Natural killer cell (primary cell): ENCODE measurements around the gene ACSM2A. TPM values are rescaled to one million over a fixed set of nuclear protein-coding genes. Genes with fewer than 3 reads are reported as not detected.
"Not testable (repeated sequence)": the region's sequence is repeated elsewhere in the genome, so short reads cannot be mapped to it uniquely, and the experiment has no call there.

Experiments used
- ATAC-seq, 3 donors: fragments of 150-1000 bp in 2 of 3; fragments of 200-7000 bp in 1 of 3; cut with Tn5 transposase; 1 replicate in 1 of 3; 2 replicates in 2 of 3; pipeline ENCODE4 v1.10.0; 2021; ENCODE audit warnings: mild to moderate bottlenecking in 2 of 3, moderate library complexity in 2 of 3
- DNase-seq, 2 donors: peaks; one replicate each; pipeline versions ENCODE4 v3.0.0 to v3.0.0-alpha.2; 2013 to 2021; ENCODE audit warnings: mixed read lengths in 1 of 2
- H3K27ac ChIP-seq: one replicate; pipeline ENCODE4 v1.5.1; 2013; ENCODE audit warnings: mild to moderate bottlenecking, low read length
- H3K27me3 ChIP-seq: one replicate; pipeline ENCODE4 v1.6.1; 2013; ENCODE audit warnings: low read length; ENCODE audit not compliant: control insufficient read depth, insufficient read depth
- H3K36me3 ChIP-seq: one replicate; pipeline ENCODE4 v1.6.1; 2013; ENCODE audit warnings: low read length; ENCODE audit not compliant: control insufficient read depth, insufficient read depth
- H3K4me1 ChIP-seq: one replicate; pipeline ENCODE4 v1.6.1; 2013; ENCODE audit warnings: low read length; ENCODE audit not compliant: control insufficient read depth, insufficient read depth
- H3K4me3 ChIP-seq: one replicate; pipeline ENCODE4 v1.5.1; 2013; ENCODE audit warnings: low read length
- H3K9me3 ChIP-seq: one replicate; pipeline ENCODE4 v1.6.1; 2013; ENCODE audit warnings: low read length; ENCODE audit not compliant: control insufficient read depth, insufficient read depth
- H3K27ac Mint-ChIP-seq, 2 donors: one replicate each; pipeline ENCODE4 v1.8.0; 2022; ENCODE audit warnings: mild to moderate bottlenecking in 2 of 2, mixed read lengths in 2 of 2, moderate library complexity in 1 of 2
- H3K27me3 Mint-ChIP-seq, 2 donors: one replicate each; pipeline ENCODE4 v1.8.0; 2022; ENCODE audit warnings: low read depth in 2 of 2, mixed read lengths in 2 of 2
- H3K36me3 Mint-ChIP-seq: one replicate; pipeline ENCODE4 v1.8.0; 2022; ENCODE audit warnings: mixed read lengths
- H3K4me1 Mint-ChIP-seq, 2 donors: one replicate each; pipeline ENCODE4 v1.8.0; 2022; ENCODE audit warnings: mixed read lengths in 2 of 2
- H3K4me3 Mint-ChIP-seq: one replicate; pipeline ENCODE4 v1.8.0; 2022; ENCODE audit warnings: mild to moderate bottlenecking, moderate library complexity, mixed read lengths
- H3K9me3 Mint-ChIP-seq, 2 donors: one replicate each; pipeline ENCODE4 v1.8.0; 2022; ENCODE audit warnings: mixed read lengths in 2 of 2
- WGBS: methylation state at CpG from one replicate; pipeline ENCODE4 v1.1.7; 2013; ENCODE audit warnings: missing lambda C conversion rate; ENCODE audit not compliant: insufficient coverage; 5-methylcytosine and 5-hydroxymethylcytosine counted together
- intact Hi-C: fragments of 100-400 bp; cut with micrococcal nuclease; formaldehyde crosslinking; loops from one replicate; pipeline ENCODE4 v1.14.2; 2022
- total RNA-seq, 4 donors: library from RNA; stranded (reverse); fragments of 120-200 nt in 1 of 4; gene quantifications; one replicate each; pipeline versions ENCODE4 v1.2.3 to v1.2.4, GENCODE V29; 2013 to 2022
- TF ChIP-seq, protein P1 (sequence below): fragments of 200-600 bp; IDR thresholded peaks from one replicate; pipeline ENCODE4 v1.8.0; 2022; ENCODE audit warnings: antibody characterized with exemption

Gene ACSM2A
- total RNA-seq, 3 donors from 2014 or later (not counting 1 experiment from before 2014, with no cell fraction given), result not detected

DNA sequence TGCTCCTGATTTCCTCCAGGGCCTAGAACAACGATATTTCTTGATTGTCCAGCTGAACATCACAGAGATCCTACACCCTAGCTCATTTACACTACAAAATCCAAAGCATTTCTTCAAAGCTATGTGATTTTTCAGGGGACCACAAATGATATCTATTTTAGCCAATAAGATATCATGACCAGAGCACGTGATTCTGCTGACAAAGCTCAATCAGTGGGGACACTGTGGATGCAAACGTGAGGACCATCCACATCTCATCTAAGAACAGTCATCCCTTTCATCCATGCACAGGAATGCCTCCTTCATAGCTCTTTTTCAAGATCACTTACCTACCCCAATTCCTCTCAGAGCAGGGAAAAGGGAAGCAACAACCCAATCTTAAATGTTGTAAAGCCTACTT lies 67.9 kb downstream of the ACSM2A start:
- ATAC-seq (no peak), DNase-seq (no peak)
- Mint-ChIP-seq H3K4me3 (no peak overlapping the region), H3K4me1 (no peaks in the 10 kb centered on the region), H3K27me3 (peaks cover 3 to 20% of the 10 kb centered on the region in 2 donors), H3K9me3 (peaks cover 3 to 4% of the 10 kb centered on the region in 2 donors), H3K36me3 (no peaks in the 10 kb centered on the region), H3K27ac (no peak overlapping the region)
- no peaks in the 10 kb centered on the region for H3K27me3 ChIP-seq
- no peaks in the 10 kb centered on the region for H3K36me3 ChIP-seq
- WGBS, result 56% methylated on average over 3 of the region's 3 CpGs
- H3K4me1 ChIP-seq, result no peaks in the 10 kb centered on the region
- no peak overlapping the region for H3K4me3 ChIP-seq
- intact Hi-C loops, result no loop called here
- TF ChIP-seq, protein P1, sequence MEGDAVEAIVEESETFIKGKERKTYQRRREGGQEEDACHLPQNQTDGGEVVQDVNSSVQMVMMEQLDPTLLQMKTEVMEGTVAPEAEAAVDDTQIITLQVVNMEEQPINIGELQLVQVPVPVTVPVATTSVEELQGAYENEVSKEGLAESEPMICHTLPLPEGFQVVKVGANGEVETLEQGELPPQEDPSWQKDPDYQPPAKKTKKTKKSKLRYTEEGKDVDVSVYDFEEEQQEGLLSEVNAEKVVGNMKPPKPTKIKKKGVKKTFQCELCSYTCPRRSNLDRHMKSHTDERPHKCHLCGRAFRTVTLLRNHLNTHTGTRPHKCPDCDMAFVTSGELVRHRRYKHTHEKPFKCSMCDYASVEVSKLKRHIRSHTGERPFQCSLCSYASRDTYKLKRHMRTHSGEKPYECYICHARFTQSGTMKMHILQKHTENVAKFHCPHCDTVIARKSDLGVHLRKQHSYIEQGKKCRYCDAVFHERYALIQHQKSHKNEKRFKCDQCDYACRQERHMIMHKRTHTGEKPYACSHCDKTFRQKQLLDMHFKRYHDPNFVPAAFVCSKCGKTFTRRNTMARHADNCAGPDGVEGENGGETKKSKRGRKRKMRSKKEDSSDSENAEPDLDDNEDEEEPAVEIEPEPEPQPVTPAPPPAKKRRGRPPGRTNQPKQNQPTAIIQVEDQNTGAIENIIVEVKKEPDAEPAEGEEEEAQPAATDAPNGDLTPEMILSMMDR, result no peak
- no peak overlapping the region for H3K27ac ChIP-seq
- no peaks in the 10 kb centered on the region for H3K9me3 ChIP-seq

DNA sequence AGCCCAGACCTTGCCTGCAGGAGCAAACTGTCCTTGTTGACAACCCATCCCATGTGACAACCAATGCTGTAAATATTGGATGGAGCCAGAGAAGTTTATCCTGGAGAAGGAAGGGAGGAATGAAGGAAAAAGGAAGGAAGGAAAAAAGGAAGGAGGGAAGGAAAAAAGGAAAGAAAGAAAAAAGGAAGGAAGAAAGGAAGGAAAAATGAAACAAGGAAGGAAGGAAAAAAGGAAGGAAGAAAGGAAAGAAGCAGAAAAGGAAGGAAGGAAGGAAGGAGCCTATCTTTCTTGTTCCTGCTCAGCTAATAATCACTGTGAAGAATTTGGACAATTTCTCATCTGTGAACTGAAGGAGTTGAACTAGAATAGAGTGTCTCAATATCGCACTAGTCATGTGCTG lies 68.8 kb downstream of the ACSM2A start:
- WGBS, result 78% methylated on average over 1 of the region's 1 CpG

DNA sequence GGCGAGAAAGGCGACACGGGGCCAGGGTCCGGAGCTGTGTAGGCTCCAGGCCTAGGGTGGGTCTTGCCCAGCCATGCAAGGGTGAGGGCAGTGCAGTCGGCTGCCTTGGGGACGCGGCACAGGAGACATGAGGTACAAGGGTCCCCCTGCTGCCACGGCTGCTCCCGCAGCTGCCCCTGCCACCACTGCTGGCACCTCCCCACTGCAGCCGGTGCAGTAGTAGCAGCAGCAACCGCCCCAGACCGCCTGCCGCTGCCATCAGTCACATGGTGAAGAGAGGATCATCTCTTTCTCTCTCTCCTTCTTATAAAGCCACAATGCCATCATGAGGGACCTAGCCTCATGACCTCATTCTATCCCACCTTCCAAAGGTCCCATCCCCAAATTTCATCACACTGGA lies 80.5 kb downstream of the ACSM2A start:
- H3K4me3 ChIP-seq, H3K4me1 Mint-ChIP-seq, H3K9me3 ChIP-seq, H3K36me3 Mint-ChIP-seq, H3K27ac ChIP-seq, H3K4me3 Mint-ChIP-seq, H3K4me1 ChIP-seq, H3K27ac Mint-ChIP-seq, H3K27me3 ChIP-seq, ATAC-seq, DNase-seq, H3K27me3 Mint-ChIP-seq, H3K9me3 Mint-ChIP-seq, H3K36me3 ChIP-seq, intact Hi-C loops: not testable (repeated sequence)
- WGBS, result no CpG with 5 or more reads among the region's 13 CpGs

More for the DNA sequence above, 68.8 kb downstream of the ACSM2A start:
- Histone ChIP-seq H3K36me3 (no peaks in the 10 kb centered on the region), H3K4me3 (no peak overlapping the region), H3K27ac (no peak overlapping the region), H3K4me1 (no peaks in the 10 kb centered on the region), H3K9me3 (no peaks in the 10 kb centered on the region), H3K27me3 (no peaks in the 10 kb centered on the region)
- Mint-ChIP-seq H3K9me3 (peaks cover under 1 to 3% of the 10 kb centered on the region in 2 donors), H3K4me3 (no peak overlapping the region), H3K4me1 (no peaks in the 10 kb centered on the region), H3K27me3 (peaks cover 3 to 12% of the 10 kb centered on the region in 2 donors), H3K27ac (no peak overlapping the region), H3K36me3 (no peaks in the 10 kb centered on the region)
- no peak for DNase-seq
- ATAC-seq, result no peak
- TF ChIP-seq, protein P1, result no peak
- intact Hi-C loops, result no loop called here

DNA sequence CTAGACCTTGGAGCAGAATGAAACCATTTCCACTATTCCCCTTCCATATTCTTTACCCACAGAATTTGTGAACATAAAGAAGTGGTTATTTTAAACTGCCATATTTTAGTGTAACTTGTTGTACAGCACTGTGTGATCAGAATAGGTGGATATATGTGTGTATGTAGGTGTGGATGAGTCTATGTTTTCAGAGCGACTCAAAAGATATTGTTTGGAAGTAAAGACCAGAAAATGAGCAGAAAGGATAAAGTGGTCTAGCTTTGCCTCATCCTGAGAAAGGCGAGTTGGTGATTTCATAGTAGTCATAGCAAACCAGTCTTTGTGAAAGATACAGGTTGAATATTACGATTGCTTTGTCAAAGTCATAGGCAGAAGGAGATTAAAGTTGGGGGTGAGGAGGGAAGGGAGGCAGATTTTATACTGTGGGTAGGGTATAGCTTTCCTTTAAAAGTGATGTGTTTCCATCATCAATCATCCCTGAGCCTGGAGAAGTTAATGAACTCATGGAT lies 81.0 kb downstream of the ACSM2A start:
- H3K27me3 ChIP-seq, H3K9me3 Mint-ChIP-seq, H3K27ac Mint-ChIP-seq, H3K4me1 Mint-ChIP-seq, H3K9me3 ChIP-seq, H3K27ac ChIP-seq, H3K27me3 Mint-ChIP-seq, H3K4me3 ChIP-seq, H3K4me1 ChIP-seq, H3K4me3 Mint-ChIP-seq, intact Hi-C loops, ATAC-seq, H3K36me3 ChIP-seq, DNase-seq, H3K36me3 Mint-ChIP-seq: not testable (repeated sequence)
- no CpG with 5 or more reads among the region's 3 CpGs for WGBS
